Stimulated activated CD4-positive, alpha-beta T cell treated with anti-CD3 and anti-CD28 coated beads, Interleukin-1b, Interleukin-23, amount 100 ng/mL, for 1 hour (primary cell): ENCODE results near the gene PGM3.

Experiments used
- DNase-seq, 2 donors: peaks; one replicate each; pipeline ENCODE4 v3.0.0-alpha.2; 2020; ENCODE audit warnings: low read depth in 2 of 2

Gene PGM3

DNA sequence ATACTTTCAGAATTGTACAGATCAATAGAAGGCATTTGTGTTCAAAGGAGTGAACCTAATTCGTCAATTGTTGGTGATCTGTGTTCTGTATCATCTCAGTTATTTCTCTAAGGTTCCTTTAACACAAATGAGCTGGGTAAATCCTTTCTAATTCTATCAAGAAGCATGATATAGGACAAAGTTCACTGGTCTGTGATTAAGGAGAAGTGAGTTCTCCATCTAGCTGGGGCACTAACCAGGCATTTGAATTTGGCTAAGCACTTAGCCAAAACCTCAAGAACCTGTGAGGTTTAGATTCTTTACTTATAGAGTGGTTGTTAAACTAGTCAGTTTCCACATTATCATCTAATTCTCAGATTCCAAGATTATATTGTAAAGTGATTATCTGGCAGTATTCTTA, 75.3 kb downstream of the PGM3 start:
- no peak for DNase-seq
